NCI-H526 (cell line): ENCODE measurements around the gene DDR1.
A peak's percentile ranks its signal among the peaks of the same experiment; 100 is the strongest.
"Not testable (repeated sequence)": the region's sequence is repeated elsewhere in the genome, so short reads cannot be mapped to it uniquely, and the experiment has no call there.

Experiments
- DNase-seq, 2 experiments: peaks; one replicate each; lab custom pipeline; 2025; lab: John Stamatoyannopoulos, UW

Gene DDR1

GRCh38 chr6:30917487-30917886, 33.2 kb downstream of the DDR1 start:
- DNase-seq = no peak

- no peak for DNase-seq
Observed at GRCh38 chr6:30918670-30919069, 34.4 kb downstream of the DDR1 start.

GRCh38 chr6:30922447-30922852, 38.1 kb downstream of the DDR1 start:
- no peak for DNase-seq

- not testable (repeated sequence) for DNase-seq
Observed at GRCh38 chr6:30924040-30924627, 39.8 kb downstream of the DDR1 start.

- DNase-seq = no peak
Observed at GRCh38 chr6:30926644-30927043, 42.3 kb downstream of the DDR1 start.

GRCh38 chr6:30927080-30927479, 42.8 kb downstream of the DDR1 start:
- not testable (repeated sequence) for DNase-seq

GRCh38 chr6:30928677-30929076, 44.4 kb downstream of the DDR1 start:
- DNase-seq = no peak

GRCh38 chr6:30930506-30930905, 46.2 kb downstream of the DDR1 start:
- no peak for DNase-seq

- DNase-seq = no peak
Observed at GRCh38 chr6:30931272-30931671, 47.0 kb downstream of the DDR1 start.

GRCh38 chr6:30931969-30932645, 47.8 kb downstream of the DDR1 start, which contains the start of gene SFTA2:
Gene SFTA2, minus strand, starts transcription at chr6:30932170. Its CDS starts 74 bp downstream, at chr6:30932096.
- DNase-seq = no peak

GRCh38 chr6:30932665-30933365, 48.5 kb downstream of the DDR1 start:
- no peak for DNase-seq

- no peak for DNase-seq
Observed at GRCh38 chr6:30935018-30935417, 50.7 kb downstream of the DDR1 start.

- no peak for DNase-seq
Observed at GRCh38 chr6:30937265-30937664, 52.9 kb downstream of the DDR1 start.

- no peak for DNase-seq
Observed at GRCh38 chr6:30938730-30939129, 54.4 kb downstream of the DDR1 start.

- no peak for DNase-seq
Observed at GRCh38 chr6:30939473-30939872, 55.2 kb downstream of the DDR1 start.

GRCh38 chr6:30940361-30940986, 56.2 kb downstream of the DDR1 start, which contains the start of gene MUCL3:
Gene MUCL3, plus strand, starts transcription at chr6:30940973. Its CDS starts 27 bp downstream, at chr6:30941000.
- DNase-seq = no peak

- peak; percentile 10 to 46 for DNase-seq
Observed at GRCh38 chr6:30942338-30943060, 58.2 kb downstream of the DDR1 start.

- no peak for DNase-seq
Observed at GRCh38 chr6:30944051-30944450, 59.7 kb downstream of the DDR1 start.

- DNase-seq = no peak
Observed at GRCh38 chr6:30945281-30945680, 61.0 kb downstream of the DDR1 start.

- no peak for DNase-seq
Observed at GRCh38 chr6:30947231-30947630, 62.9 kb downstream of the DDR1 start.

- DNase-seq = no peak
Observed at GRCh38 chr6:30948811-30949210, 64.5 kb downstream of the DDR1 start.
